C4-2B (cell line): ENCODE measurements around the gene PLOD2.

Experiments used
- H3K27ac ChIP-seq: fragments of 450-650 bp; 2 replicates; pipeline ENCODE4 v1.5.1; 2017
- ZFX ChIP-seq: fragments of 450-650 bp; IDR thresholded peaks from 2 replicates; pipeline ENCODE4 v1.6.1; 2017
- TF ChIP-seq, protein P1 (sequence below): fragments of 450-650 bp; conservative IDR thresholded peaks from 2 replicates; pipeline ENCODE4 v1.5.1; 2017; ENCODE audit warnings: mild to moderate bottlenecking

Gene PLOD2

DNA sequence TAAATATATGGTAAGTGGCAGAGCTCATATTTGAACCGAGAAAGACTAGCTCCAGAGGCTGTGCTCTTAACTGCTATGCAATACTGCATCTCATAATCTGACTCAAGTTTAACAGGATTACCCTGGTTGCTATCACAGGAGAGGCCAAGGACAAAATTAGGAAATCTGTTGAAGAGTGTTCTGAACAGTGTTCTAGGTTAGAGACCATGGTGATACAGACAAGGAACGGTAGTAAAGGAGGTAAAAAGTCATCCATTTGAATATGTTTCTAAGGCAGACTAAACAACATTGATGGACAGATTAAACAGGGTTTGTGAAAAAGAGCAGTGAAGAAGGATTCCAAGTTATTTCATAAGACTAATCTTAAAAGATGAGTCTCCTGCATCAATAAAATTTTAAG, 22.1 kb downstream of the PLOD2 start:
- TF ChIP-seq ZFX: no peak
- TF ChIP-seq, protein P1, sequence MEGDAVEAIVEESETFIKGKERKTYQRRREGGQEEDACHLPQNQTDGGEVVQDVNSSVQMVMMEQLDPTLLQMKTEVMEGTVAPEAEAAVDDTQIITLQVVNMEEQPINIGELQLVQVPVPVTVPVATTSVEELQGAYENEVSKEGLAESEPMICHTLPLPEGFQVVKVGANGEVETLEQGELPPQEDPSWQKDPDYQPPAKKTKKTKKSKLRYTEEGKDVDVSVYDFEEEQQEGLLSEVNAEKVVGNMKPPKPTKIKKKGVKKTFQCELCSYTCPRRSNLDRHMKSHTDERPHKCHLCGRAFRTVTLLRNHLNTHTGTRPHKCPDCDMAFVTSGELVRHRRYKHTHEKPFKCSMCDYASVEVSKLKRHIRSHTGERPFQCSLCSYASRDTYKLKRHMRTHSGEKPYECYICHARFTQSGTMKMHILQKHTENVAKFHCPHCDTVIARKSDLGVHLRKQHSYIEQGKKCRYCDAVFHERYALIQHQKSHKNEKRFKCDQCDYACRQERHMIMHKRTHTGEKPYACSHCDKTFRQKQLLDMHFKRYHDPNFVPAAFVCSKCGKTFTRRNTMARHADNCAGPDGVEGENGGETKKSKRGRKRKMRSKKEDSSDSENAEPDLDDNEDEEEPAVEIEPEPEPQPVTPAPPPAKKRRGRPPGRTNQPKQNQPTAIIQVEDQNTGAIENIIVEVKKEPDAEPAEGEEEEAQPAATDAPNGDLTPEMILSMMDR: no peak
- no peak overlapping the region for H3K27ac ChIP-seq

DNA sequence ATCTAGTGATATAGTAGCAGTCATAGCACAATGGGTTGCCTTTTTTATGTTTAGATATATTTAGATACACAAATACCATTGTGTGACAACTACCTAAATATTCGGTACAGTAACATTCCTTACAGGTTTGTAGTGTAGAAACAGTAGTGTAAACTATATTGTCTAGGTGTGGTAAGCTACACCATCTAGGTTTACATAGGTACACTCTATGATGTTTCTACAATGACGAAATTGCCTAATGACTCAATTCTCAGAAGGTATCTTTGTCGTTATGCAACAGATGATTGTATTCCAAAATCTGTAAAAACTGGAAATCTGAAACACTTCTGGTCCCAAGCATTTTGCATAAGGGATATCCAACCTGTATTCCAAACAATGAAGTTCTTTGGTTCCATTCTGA, 24.3 kb downstream of the PLOD2 start:
- H3K27ac ChIP-seq: no peak overlapping the region
- TF ChIP-seq ZFX: no peak
- TF ChIP-seq, protein P1: no peak

DNA sequence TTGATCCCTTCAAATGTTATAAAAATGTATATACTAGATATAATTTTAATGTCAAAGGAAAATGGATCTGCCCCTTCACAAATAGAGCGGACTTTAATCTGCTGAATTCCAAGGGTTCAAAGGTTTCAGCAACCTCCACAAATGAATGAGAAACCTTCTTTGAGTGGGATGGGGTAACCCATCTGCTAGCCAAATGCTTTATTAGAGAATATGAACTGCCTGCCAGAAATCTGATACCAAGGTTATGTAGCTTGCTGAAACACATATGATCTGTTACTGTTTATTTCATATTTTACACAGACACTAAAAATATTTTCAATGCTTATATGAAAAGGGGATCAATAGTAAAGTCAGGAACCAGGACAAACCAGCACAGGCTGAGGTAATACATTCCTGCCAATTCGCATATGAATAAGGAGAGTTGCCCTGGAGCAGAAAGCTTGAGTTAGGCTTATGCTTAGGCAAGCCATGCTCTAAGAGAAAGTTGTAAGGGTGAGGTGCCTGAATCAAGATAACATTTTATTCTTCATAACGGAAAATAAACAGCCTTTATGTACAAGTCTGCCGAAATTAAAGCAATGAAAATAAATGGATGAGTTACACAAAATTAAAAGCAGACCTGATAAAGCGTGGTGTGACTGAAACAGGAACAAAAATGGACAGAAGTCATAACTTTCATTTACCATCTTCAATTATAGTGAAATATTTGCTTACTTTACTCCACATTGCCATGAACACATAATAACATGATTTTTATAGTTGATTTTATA, 26.5 kb downstream of the PLOD2 start:
- H3K27ac ChIP-seq: no peak overlapping the region
- TF ChIP-seq ZFX: no peak
- TF ChIP-seq, protein P1: no peak

DNA sequence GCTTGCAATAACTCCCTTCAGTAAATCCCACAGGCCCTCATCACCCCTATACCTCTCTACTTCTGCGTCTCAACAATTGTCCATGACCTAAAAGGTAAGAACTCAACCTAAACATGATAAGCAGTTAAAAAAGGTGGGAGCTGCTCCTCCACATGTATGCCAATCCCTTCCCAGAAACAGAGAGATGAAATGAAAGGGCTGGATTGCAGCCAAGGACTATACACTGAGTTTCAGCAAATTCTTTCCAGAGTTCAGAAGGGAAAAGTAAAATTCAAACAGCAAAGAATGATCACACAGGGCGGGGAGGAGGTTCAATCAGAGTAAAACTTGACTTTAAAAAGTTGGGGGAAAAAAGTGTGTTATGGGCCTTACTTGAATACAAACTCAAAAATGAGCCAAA, 27.5 kb downstream of the PLOD2 start:
- TF ChIP-seq, protein P1: no peak
- TF ChIP-seq ZFX: no peak
- H3K27ac ChIP-seq: no peak overlapping the region

DNA sequence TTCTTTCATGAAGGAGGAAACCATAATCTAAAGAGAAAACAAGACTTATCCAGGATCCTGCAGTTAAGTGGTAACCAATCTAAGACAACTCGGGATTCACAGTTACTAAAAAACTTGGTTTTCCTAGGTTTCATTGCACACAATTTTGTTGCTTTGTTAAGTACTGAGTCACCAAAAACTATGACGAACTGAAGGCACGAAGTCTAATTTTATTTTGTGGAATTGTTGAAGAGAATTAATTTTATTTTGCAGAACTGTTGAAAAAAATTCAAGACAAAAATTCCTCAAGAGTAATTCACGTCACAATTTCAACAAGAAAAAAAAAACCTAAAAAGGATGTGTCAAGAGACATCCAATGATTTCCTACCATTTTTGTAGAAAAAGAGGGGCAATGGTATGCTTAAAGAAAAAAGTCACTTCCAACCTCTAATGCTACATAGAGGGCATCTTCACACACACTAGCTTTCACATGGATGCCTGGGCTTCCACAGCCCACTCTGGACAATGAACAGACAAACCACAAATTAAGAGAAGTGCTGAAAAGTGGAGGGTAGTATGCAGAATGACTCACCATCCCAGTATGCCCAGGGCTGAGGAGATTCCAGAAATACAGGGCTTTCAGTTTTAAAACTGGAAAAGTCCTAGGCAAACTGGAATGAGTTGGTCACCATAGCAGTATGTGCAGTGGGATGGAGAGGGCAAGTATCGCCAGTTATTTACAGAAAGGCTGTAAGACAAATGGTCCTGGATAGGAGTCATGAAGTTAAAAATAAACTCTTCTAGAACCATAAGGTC, 29.2 kb downstream of the PLOD2 start:
- TF ChIP-seq ZFX: no peak
- TF ChIP-seq, protein P1: no peak
- no peak overlapping the region for H3K27ac ChIP-seq

DNA sequence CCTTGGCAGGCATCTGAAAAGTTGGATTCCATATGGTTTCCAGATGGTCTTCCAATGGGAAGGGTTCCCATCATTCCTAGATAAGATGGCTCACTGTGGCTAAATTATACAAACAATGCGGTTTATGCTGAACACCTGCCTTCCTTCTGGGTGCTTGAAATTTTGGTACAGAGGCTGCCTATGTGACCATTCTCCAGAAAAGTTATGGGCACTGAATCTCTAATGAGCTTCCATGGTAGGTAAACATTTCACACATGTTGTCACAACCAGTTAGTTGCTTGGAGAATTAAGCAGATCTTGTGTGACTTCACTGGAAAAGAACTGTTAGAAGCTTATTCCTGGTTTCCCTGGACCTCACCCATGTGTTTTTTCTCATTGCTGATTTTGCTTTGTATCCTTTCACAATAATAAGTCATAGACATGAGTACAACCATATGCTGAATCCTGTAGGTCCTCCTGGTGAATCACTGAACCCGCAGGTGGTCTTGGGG, 30.1 kb downstream of the PLOD2 start:
- no peak overlapping the region for H3K27ac ChIP-seq
- TF ChIP-seq, protein P1: no peak
- no peak for TF ChIP-seq ZFX

DNA sequence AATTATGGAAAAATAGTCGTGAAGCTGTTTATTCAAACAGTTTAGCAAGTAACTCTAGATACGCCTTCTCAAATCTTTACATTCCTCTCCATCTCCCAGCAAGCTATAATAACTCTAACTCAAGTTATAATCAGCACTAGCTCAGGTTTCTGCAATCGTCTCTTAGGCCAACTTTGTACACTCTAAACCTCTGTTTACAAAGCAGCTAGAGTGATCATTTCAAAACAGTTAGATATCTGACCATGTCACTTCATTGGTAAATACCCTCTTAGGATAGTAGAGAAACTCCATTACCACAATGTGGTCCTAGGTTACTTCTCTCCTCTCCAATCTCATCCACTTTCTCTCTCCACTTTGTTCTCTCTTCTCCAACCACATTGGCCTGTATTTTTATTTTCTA, 31.2 kb downstream of the PLOD2 start:
- H3K27ac ChIP-seq: no peak overlapping the region
- TF ChIP-seq, protein P1: no peak
- TF ChIP-seq ZFX: no peak
